ENCODE results near the gene RGS6.

RGS6 gene

DNA sequence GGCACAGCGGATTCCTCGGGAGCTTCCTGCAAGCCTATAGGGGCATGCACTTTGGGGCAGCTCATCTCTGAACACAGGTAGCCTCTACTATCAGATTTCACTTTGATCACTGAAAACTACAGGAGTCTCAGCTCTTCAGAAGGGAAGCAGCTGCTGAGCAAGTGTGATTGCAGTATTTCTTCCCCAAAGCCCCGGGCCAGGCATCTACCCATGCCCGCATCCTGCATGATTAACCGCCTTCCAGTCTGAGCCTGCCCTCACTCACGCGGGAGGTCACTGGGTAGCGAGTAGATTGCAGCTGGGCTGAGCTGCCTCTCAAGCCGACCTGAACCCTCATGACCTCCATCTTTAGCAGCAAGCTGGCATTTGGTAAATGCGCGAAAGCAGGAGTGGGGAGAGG, 627.0 kb downstream of the RGS6 start:
- CTCF ChIA-PET: interaction anchor here (0.6 to 1.3 kb wide), 2 partner anchors 43 to 119 kb away, joined by 3 read pairs; no protein-coding TSS in a partner anchor
- H3K4me3 ChIP-seq (ENCODE audit: control insufficient read depth in 1 of 7, extremely low read depth in 1 of 7, insufficient read depth in 4 of 7, low read depth in 2 of 7, low read length in 6 of 7): no peak overlapping the region
- WGBS (ENCODE audit: insufficient coverage): 34% methylated on average over 11 of the region's 11 CpGs

GRCh38 chr14:72559669-72560255, 627.5 kb downstream of the RGS6 start:
- Histone ChIP-seq H3K9me3 (ENCODE audit: control extremely low read depth in 1 of 5, control insufficient read depth in 4 of 5, insufficient read depth in 2 of 5, low read depth in 1 of 5, low read length in 4 of 5) (no peaks in the 10 kb centered on the region), H3K4me3 (ENCODE audit: control insufficient read depth in 1 of 7, extremely low read depth in 1 of 7, insufficient read depth in 4 of 7, low read depth in 2 of 7, low read length in 6 of 7) (no peak overlapping the region), H3K36me3 (ENCODE audit: control insufficient read depth in 4 of 4, insufficient read depth in 4 of 4, low read length in 3 of 4) (no peaks in the 10 kb centered on the region), H3K4me1 (ENCODE audit: control extremely low read depth in 1 of 4, control insufficient read depth in 4 of 4, insufficient read depth in 4 of 4, low read length in 3 of 4) (peaks cover 0 to 10% (median 5%) of the 10 kb centered on the region in 4 experiments), H3K27ac (ENCODE audit: insufficient read depth in 1 of 2, low read depth in 1 of 2, low read length in 2 of 2, poor library complexity in 1 of 2, severe bottlenecking in 2 of 2) (no peak overlapping the region), H3K27me3 (replicated peaks in 2 of 5; ENCODE audit: control insufficient read depth in 4 of 5, insufficient read depth in 5 of 5, low read length in 4 of 5) (peaks cover 0 to 70% (median 20%) of the 10 kb centered on the region in 5 experiments)
- POLR2A ChIA-PET: no interaction called here
- DNase-seq: no peak
- CTCF ChIA-PET: interaction anchor here (1.3 kb wide), 1 partner anchor 43 kb away, joined by 3 read pairs; no protein-coding TSS in a partner anchor
- WGBS (ENCODE audit: insufficient coverage): 100% methylated on average over 2 of the region's 6 CpGs

More for the DNA sequence above, 627.0 kb downstream of the RGS6 start:
- DNase-seq: peak in 2 of 3 donors; percentile 67 to 79
- Histone ChIP-seq H3K4me1 (ENCODE audit: control extremely low read depth in 1 of 4, control insufficient read depth in 4 of 4, insufficient read depth in 4 of 4, low read length in 3 of 4) (peaks cover 0 to 10% (median 5%) of the 10 kb centered on the region in 4 experiments), H3K27me3 (replicated peaks in 2 of 5; ENCODE audit: control insufficient read depth in 4 of 5, insufficient read depth in 5 of 5, low read length in 4 of 5) (peaks cover 0 to 70% (median 20%) of the 10 kb centered on the region in 5 experiments), H3K36me3 (ENCODE audit: control insufficient read depth in 4 of 4, insufficient read depth in 4 of 4, low read length in 3 of 4) (no peaks in the 10 kb centered on the region), H3K9me3 (ENCODE audit: control extremely low read depth in 1 of 5, control insufficient read depth in 4 of 5, insufficient read depth in 2 of 5, low read depth in 1 of 5, low read length in 4 of 5) (no peaks in the 10 kb centered on the region), H3K27ac (ENCODE audit: insufficient read depth in 1 of 2, low read depth in 1 of 2, low read length in 2 of 2, poor library complexity in 1 of 2, severe bottlenecking in 2 of 2) (no peak overlapping the region)
- POLR2A ChIA-PET: no interaction called here

DNA sequence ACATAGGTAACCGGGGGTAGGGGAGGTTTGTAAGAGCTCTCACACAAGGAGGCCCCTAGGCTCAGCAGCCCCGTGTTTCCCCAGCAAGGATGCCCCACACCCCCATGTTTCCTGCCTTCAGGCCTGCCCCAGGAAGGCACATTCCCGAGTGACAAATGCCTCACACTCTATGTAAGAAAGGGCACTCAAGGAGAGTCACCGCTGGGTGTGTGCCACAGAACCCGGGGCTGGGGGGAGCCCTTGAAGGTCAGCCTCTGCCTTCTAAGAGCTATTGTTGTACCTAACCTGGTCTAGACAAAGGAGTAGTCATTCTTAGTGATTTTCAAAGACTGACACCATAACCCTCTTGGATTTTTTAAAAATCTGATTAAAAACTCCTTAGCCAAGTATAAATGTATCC, 628.1 kb downstream of the RGS6 start:
- Histone ChIP-seq H3K27ac (ENCODE audit: insufficient read depth in 1 of 2, low read depth in 1 of 2, low read length in 2 of 2, poor library complexity in 1 of 2, severe bottlenecking in 2 of 2) (no peak overlapping the region), H3K27me3 (replicated peaks in 2 of 5; ENCODE audit: control insufficient read depth in 4 of 5, insufficient read depth in 5 of 5, low read length in 4 of 5) (peaks cover 0 to 70% (median 20%) of the 10 kb centered on the region in 5 experiments), H3K4me1 (ENCODE audit: control extremely low read depth in 1 of 4, control insufficient read depth in 4 of 4, insufficient read depth in 4 of 4, low read length in 3 of 4) (peaks cover 0 to 10% (median 5%) of the 10 kb centered on the region in 4 experiments), H3K36me3 (ENCODE audit: control insufficient read depth in 4 of 4, insufficient read depth in 4 of 4, low read length in 3 of 4) (no peaks in the 10 kb centered on the region), H3K9me3 (ENCODE audit: control extremely low read depth in 1 of 5, control insufficient read depth in 4 of 5, insufficient read depth in 2 of 5, low read depth in 1 of 5, low read length in 4 of 5) (no peaks in the 10 kb centered on the region), H3K4me3 (ENCODE audit: control insufficient read depth in 1 of 7, extremely low read depth in 1 of 7, insufficient read depth in 4 of 7, low read depth in 2 of 7, low read length in 6 of 7) (no peak overlapping the region)
- DNase-seq: no peak
- ChIA-PET POLR2A (no interaction called here), CTCF (no interaction called here)
- WGBS (ENCODE audit: insufficient coverage): 90% methylated on average over 4 of the region's 5 CpGs

DNA sequence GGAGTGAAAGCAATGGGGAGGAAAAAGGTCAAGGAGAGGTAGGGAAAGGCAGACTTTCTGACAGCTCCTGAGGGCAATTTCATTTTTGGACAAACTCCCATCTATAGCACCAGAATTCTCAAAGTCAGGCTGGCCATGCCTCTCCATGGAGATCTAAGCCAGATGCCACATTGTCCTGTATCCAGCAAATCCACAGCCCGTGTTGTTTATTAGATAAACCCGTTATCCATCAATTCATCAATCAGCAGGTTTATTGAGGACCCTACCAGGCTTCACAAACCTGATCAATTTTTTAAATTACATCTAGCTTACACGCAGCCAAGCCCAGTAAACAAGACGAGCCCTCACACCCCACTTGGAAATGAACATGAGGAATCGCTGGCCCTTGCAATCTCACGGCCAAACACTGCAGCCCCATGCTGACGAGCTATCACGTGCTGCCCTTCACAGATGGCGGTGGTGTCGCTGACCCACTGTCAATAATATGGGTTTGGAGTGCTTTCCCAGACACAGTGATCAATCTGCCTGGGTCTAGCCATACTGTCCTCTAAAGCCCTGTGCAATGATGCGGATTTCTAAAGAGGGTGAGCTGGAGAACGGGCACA, 628.8 kb downstream of the RGS6 start:
- ChIA-PET CTCF (no interaction called here), POLR2A (no interaction called here)

GRCh38 chr14:72562300-72562699, 630.1 kb downstream of the RGS6 start:
- WGBS (ENCODE audit: insufficient coverage): 97% methylated on average over 9 of the region's 20 CpGs
- H3K27me3 ChIP-seq (replicated peaks in 2 of 5; ENCODE audit: control insufficient read depth in 4 of 5, insufficient read depth in 5 of 5, low read length in 4 of 5): peaks cover 0 to 71% (median 20%) of the 10 kb centered on the region in 5 experiments
- no peaks in the 10 kb centered on the region for H3K36me3 ChIP-seq (ENCODE audit: control insufficient read depth in 4 of 4, insufficient read depth in 4 of 4, low read length in 3 of 4)
- ChIA-PET CTCF (no interaction called here), POLR2A (no interaction called here)
- peaks cover 0 to 10% (median 5%) of the 10 kb centered on the region in 4 experiments for H3K4me1 ChIP-seq (ENCODE audit: control extremely low read depth in 1 of 4, control insufficient read depth in 4 of 4, insufficient read depth in 4 of 4, low read length in 3 of 4)
- no peak for DNase-seq
- H3K4me3 ChIP-seq (ENCODE audit: control insufficient read depth in 1 of 7, extremely low read depth in 1 of 7, insufficient read depth in 4 of 7, low read depth in 2 of 7, low read length in 6 of 7): no peak overlapping the region
- H3K27ac ChIP-seq (ENCODE audit: insufficient read depth in 1 of 2, low read depth in 1 of 2, low read length in 2 of 2, poor library complexity in 1 of 2, severe bottlenecking in 2 of 2): no peak overlapping the region
- no peaks in the 10 kb centered on the region for H3K9me3 ChIP-seq (ENCODE audit: control extremely low read depth in 1 of 5, control insufficient read depth in 4 of 5, insufficient read depth in 2 of 5, low read depth in 1 of 5, low read length in 4 of 5)

More for the DNA sequence above, 628.8 kb downstream of the RGS6 start:
- Histone ChIP-seq H3K4me1 (ENCODE audit: control extremely low read depth in 1 of 4, control insufficient read depth in 4 of 4, insufficient read depth in 4 of 4, low read length in 3 of 4) (peaks cover 0 to 10% (median 5%) of the 10 kb centered on the region in 4 experiments), H3K27me3 (replicated peaks in 2 of 5; ENCODE audit: control insufficient read depth in 4 of 5, insufficient read depth in 5 of 5, low read length in 4 of 5) (peaks cover 0 to 69% (median 20%) of the 10 kb centered on the region in 5 experiments), H3K9me3 (ENCODE audit: control extremely low read depth in 1 of 5, control insufficient read depth in 4 of 5, insufficient read depth in 2 of 5, low read depth in 1 of 5, low read length in 4 of 5) (no peaks in the 10 kb centered on the region), H3K36me3 (ENCODE audit: control insufficient read depth in 4 of 4, insufficient read depth in 4 of 4, low read length in 3 of 4) (no peaks in the 10 kb centered on the region), H3K4me3 (ENCODE audit: control insufficient read depth in 1 of 7, extremely low read depth in 1 of 7, insufficient read depth in 4 of 7, low read depth in 2 of 7, low read length in 6 of 7) (no peak overlapping the region), H3K27ac (ENCODE audit: insufficient read depth in 1 of 2, low read depth in 1 of 2, low read length in 2 of 2, poor library complexity in 1 of 2, severe bottlenecking in 2 of 2) (no peak overlapping the region)
- no peak for DNase-seq
- WGBS (ENCODE audit: insufficient coverage): over 99% methylated on average over 12 of the region's 12 CpGs

- Histone ChIP-seq H3K27ac (ENCODE audit: insufficient read depth in 1 of 2, low read depth in 1 of 2, low read length in 2 of 2, poor library complexity in 1 of 2, severe bottlenecking in 2 of 2) (no peak overlapping the region), H3K4me3 (ENCODE audit: control insufficient read depth in 1 of 7, extremely low read depth in 1 of 7, insufficient read depth in 4 of 7, low read depth in 2 of 7, low read length in 6 of 7) (no peak overlapping the region), H3K9me3 (ENCODE audit: control extremely low read depth in 1 of 5, control insufficient read depth in 4 of 5, insufficient read depth in 2 of 5, low read depth in 1 of 5, low read length in 4 of 5) (no peaks in the 10 kb centered on the region), H3K27me3 (replicated peaks in 2 of 5; ENCODE audit: control insufficient read depth in 4 of 5, insufficient read depth in 5 of 5, low read length in 4 of 5) (peaks cover 0 to 65% (median 11%) of the 10 kb centered on the region in 5 experiments), H3K36me3 (ENCODE audit: control insufficient read depth in 4 of 4, insufficient read depth in 4 of 4, low read length in 3 of 4) (no peaks in the 10 kb centered on the region), H3K4me1 (ENCODE audit: control extremely low read depth in 1 of 4, control insufficient read depth in 4 of 4, insufficient read depth in 4 of 4, low read length in 3 of 4) (peaks cover 0 to 9% (median 4%) of the 10 kb centered on the region in 4 experiments)
- CTCF ChIA-PET: interaction anchor here (1.1 kb wide), 1 partner anchor 17 kb away, joined by 3 read pairs; no protein-coding TSS in a partner anchor
- DNase-seq: no peak
- WGBS (ENCODE audit: insufficient coverage): 89% methylated on average over 6 of the region's 7 CpGs
- POLR2A ChIA-PET: interaction anchor here (0.6 kb wide), 1 partner anchor 283 kb away, joined by 3 read pairs; no protein-coding TSS in a partner anchor
Measured at GRCh38 chr14:72563676-72564075, 631.4 kb downstream of the RGS6 start.

DNA sequence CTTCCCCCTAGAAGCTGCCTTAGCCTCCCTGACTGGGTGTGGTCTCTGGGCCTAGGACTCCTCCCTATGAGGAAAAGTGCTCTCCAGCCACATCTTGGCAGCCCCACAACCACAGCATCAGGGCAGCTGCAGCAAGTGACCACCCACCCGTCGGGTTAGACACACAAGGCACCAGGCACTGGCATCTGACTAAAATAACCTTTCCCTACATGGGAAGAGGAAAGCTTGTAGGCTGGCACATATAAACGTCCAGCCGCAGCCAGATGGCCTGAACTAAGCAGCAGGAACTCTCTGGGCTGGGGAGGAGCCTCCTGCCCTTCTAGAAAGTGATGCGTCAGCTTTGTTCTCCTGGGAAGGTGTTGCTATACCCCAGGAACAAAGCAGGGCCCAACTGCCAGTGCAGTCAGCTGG, 632.9 kb downstream of the RGS6 start:
- CTCF ChIA-PET: no interaction called here

More for the DNA sequence above, 632.9 kb downstream of the RGS6 start:
- DNase-seq: no peak
- Histone ChIP-seq H3K27me3 (replicated peaks in 2 of 5; ENCODE audit: control insufficient read depth in 4 of 5, insufficient read depth in 5 of 5, low read length in 4 of 5) (peaks cover 0 to 56% (median 7%) of the 10 kb centered on the region in 5 experiments), H3K36me3 (ENCODE audit: control insufficient read depth in 4 of 4, insufficient read depth in 4 of 4, low read length in 3 of 4) (no peaks in the 10 kb centered on the region), H3K4me3 (ENCODE audit: control insufficient read depth in 1 of 7, extremely low read depth in 1 of 7, insufficient read depth in 4 of 7, low read depth in 2 of 7, low read length in 6 of 7) (no peak overlapping the region), H3K27ac (ENCODE audit: insufficient read depth in 1 of 2, low read depth in 1 of 2, low read length in 2 of 2, poor library complexity in 1 of 2, severe bottlenecking in 2 of 2) (no peak overlapping the region), H3K4me1 (ENCODE audit: control extremely low read depth in 1 of 4, control insufficient read depth in 4 of 4, insufficient read depth in 4 of 4, low read length in 3 of 4) (no peaks in the 10 kb centered on the region), H3K9me3 (ENCODE audit: control extremely low read depth in 1 of 5, control insufficient read depth in 4 of 5, insufficient read depth in 2 of 5, low read depth in 1 of 5, low read length in 4 of 5) (no peaks in the 10 kb centered on the region)
- POLR2A ChIA-PET: no interaction called here
- 94% methylated on average over 3 of the region's 5 CpGs for WGBS (ENCODE audit: insufficient coverage)
